Measurements from ENCODE around the gene LONP1. TPM values are rescaled to one million over a fixed set of nuclear protein-coding genes. Genes with fewer than 3 reads are reported as not detected.
"Not testable (repeated sequence)": the region's sequence is repeated elsewhere in the genome, so short reads cannot be mapped to it uniquely, and the experiment has no call there.

LONP1 gene, protein sequence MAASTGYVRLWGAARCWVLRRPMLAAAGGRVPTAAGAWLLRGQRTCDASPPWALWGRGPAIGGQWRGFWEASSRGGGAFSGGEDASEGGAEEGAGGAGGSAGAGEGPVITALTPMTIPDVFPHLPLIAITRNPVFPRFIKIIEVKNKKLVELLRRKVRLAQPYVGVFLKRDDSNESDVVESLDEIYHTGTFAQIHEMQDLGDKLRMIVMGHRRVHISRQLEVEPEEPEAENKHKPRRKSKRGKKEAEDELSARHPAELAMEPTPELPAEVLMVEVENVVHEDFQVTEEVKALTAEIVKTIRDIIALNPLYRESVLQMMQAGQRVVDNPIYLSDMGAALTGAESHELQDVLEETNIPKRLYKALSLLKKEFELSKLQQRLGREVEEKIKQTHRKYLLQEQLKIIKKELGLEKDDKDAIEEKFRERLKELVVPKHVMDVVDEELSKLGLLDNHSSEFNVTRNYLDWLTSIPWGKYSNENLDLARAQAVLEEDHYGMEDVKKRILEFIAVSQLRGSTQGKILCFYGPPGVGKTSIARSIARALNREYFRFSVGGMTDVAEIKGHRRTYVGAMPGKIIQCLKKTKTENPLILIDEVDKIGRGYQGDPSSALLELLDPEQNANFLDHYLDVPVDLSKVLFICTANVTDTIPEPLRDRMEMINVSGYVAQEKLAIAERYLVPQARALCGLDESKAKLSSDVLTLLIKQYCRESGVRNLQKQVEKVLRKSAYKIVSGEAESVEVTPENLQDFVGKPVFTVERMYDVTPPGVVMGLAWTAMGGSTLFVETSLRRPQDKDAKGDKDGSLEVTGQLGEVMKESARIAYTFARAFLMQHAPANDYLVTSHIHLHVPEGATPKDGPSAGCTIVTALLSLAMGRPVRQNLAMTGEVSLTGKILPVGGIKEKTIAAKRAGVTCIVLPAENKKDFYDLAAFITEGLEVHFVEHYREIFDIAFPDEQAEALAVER
- total RNA-seq, result 100 to 1,000 TPM; 178 to 181 TPM

DNA sequence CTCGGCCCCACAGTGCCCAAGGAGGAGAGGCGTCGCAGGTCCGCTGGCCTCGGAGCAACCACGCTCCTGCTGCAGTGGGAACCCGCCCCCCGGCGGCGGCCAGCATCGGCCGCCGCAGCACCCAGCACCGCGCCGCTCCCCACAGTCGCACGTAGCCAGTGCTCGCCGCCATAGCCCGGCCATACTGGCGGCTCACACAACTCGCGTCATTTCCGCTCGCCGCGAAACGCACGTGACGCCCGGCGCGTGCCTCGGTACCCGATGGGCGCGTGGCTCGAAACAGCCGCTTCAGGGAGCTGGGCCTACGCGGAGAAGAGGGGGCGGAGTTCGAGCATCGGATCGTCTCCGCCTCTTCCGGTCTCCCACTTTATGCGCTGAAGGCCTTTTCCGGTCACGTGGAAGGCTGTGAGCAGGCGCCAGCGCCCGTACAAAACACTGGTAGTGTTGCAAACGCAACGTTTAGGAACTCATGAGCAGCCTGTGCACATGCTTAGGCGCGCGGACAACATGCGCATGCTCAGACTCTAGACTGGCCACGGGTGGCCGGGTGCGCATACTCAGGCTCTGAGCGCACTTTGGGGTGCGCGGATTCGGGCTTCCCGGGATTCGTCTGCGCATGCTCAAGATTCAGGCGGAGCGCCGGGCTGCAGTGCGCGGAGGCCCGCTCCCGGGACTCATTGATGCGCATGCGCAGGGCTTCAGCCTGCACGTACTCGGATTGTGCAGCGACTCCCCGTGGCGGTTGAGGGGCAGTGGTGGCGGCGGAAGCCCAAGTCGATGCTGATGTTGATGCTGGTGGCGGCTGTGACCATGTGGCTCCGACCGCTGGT lies at the start of gene LONP1, which contains the start of gene CATSPERD:
TSS of gene LONP1 (minus strand) at position 186 of the 830 bp plus-strand sequence. CDS start at position 172, 14 bp downstream.
TSS of gene CATSPERD (plus strand) at position 677 of the 830 bp plus-strand sequence. CDS start at position 778, 101 bp downstream.
- no peaks in the 10 kb centered on the region for H3K27me3 Mint-ChIP-seq
- POLR2A ChIA-PET, result interaction anchor here (0.6 to 4.7 kb wide), 10 partner anchors 20 to 184 kb away, joined by 3 to 70 read pairs (median 6); partner anchors contain the start of genes DUS3L, RPL36, SAFB and SAFB2

DNA sequence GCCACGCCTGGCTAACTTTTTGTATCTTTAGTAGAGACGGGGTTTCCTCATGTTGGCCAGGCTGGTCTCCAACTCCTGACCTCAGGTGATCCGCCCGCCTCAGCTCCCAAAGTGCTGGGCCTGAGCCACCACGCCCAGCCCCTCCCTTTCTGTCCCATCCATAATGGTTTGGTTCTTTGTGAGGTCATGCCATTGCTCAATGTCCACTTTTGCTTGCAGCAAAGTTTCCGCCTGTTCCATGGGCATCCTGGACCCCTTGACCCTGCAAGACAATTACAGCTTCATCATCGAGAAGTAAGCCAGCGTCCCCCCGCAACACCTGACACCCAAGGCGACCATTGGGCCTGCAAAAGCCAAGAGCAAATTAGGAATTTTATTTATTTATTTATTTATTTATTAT lies 48.0 kb upstream of the LONP1 start:
- intact Hi-C loops (cut with micrococcal nuclease), result no loop called here
- DNase-seq, result no peak
- CTCF ChIA-PET, result interaction anchor here (0.6 kb wide), 1 partner anchor 8 kb away, joined by 3 read pairs; no protein-coding TSS in a partner anchor
- no peaks in the 10 kb centered on the region for H3K36me3 Mint-ChIP-seq
- no peaks in the 10 kb centered on the region for H3K9me3 Mint-ChIP-seq
- H3K27ac Mint-ChIP-seq, result no peak overlapping the region
- POLR2A ChIA-PET, result no interaction called here
- no peak overlapping the region for H3K4me3 Mint-ChIP-seq
- H3K4me1 Mint-ChIP-seq (ENCODE audit: low read depth), result no peaks in the 10 kb centered on the region
- H3K27me3 Mint-ChIP-seq, result no peaks in the 10 kb centered on the region

More for the DNA sequence above, at the start of gene LONP1, which contains the start of gene CATSPERD:
- Mint-ChIP-seq H3K9me3 (no peaks in the 10 kb centered on the region), H3K4me3 (peak within 1 kb of the TSS; percentile 95), H3K27ac (peak within 1 kb of the TSS; percentile 99), H3K36me3 (peaks cover 29% of the 10 kb centered on the region), H3K4me1 (ENCODE audit: low read depth) (peaks cover 30% of the 10 kb centered on the region)
- DNase-seq, result peak; percentile 99
- CTCF ChIA-PET, result interaction anchor here (0.6 to 6.1 kb wide), 5 partner anchors 20 to 97 kb away, joined by 3 to 103 read pairs (median 4); partner anchors contain the start of genes NRTN, RPL36 and SAFB
- intact Hi-C loops (cut with micrococcal nuclease), result loop anchor here (1.0 to 2.0 kb wide), 6 partner anchors 34 to 479 kb away; partner anchors contain the start of genes HSD11B1L, MICOS13 and SAFB

DNA sequence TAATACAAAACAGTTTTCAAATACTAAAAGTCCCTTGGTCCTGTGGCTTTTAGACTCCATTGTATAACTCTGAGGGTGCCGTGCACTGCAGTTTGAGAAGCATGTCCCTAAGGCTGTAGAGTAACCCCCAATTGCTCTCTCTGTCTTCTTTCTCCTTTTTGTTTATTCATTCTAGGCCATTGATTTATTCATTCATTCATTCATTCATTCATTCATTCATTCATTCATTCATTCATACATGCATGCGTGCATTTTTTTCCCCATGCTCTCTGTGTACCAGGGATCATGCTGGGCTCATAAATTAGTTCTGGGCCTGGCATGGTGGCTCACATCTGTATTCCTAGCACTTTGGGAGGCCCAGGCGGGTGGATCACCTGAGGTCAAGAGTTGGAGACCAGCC lies 45.3 kb upstream of the LONP1 start:
- ChIA-PET CTCF (no interaction called here), POLR2A (no interaction called here)
- intact Hi-C loops (cut with micrococcal nuclease), result no loop called here

DNA sequence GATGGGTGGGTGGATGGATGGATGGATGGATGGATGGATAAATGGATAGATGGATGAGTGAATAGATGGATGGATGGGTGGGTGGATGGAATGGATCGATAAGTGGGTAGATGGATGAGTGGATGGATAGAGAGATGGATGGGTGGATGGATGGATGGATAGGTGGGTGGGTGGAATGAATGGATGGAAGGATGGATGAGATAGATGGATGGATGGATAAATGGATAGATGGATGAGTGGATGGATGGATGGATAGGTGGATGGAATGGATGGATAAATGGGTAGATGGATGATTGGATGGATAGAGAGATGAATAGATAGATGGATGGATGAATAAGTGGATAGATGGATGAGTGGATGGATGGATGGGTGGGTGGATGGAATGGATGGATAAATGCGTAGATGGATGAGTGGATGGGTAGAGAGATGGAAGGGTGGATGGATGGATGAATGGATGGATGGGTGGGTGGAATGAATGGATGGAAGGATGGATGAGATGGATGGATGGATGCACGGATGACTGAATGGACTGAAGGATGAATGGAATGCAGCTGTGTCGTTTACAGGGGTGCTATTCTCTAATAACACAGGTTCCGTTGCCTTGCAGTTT lies 42.8 kb upstream of the LONP1 start:
- H3K36me3 Mint-ChIP-seq, result no peaks in the 10 kb centered on the region
- POLR2A ChIA-PET, result no interaction called here
- H3K27me3 Mint-ChIP-seq, result peaks cover 1% of the 10 kb centered on the region
- no peaks in the 10 kb centered on the region for H3K9me3 Mint-ChIP-seq
- intact Hi-C loops (cut with micrococcal nuclease), result no loop called here
- H3K4me1 Mint-ChIP-seq (ENCODE audit: low read depth), result no peaks in the 10 kb centered on the region
- DNase-seq, result no peak
- CTCF ChIA-PET, result no interaction called here
- H3K4me3 Mint-ChIP-seq, result no peak overlapping the region
- no peak overlapping the region for H3K27ac Mint-ChIP-seq

More for the DNA sequence above, 45.3 kb upstream of the LONP1 start:
- Mint-ChIP-seq H3K27ac (no peak overlapping the region), H3K27me3 (no peaks in the 10 kb centered on the region), H3K36me3 (no peaks in the 10 kb centered on the region), H3K4me1 (ENCODE audit: low read depth) (no peaks in the 10 kb centered on the region), H3K9me3 (no peaks in the 10 kb centered on the region), H3K4me3 (no peak overlapping the region)
- DNase-seq, result no peak

DNA sequence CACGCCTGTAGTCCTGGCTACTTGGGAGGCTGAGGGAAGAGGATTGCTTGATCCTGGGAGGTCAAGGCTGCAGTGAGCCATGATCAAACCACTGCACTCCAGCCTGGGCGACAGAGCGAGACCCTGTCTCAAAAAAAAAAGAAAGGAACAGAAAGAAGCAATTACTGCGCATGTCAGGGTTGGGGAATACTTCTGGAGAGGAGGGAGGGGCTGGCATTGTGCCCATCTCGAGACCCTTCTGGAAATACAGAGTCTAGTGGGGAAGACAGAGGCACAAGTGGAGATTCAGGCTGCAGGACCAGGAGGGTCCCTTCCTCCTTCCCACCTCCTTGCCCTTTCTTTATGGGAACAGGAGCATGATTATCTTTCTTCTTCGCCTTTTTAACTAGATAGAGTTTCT lies 33.8 kb upstream of the LONP1 start:
- Mint-ChIP-seq H3K9me3 (no peaks in the 10 kb centered on the region), H3K36me3 (no peaks in the 10 kb centered on the region), H3K4me1 (ENCODE audit: low read depth) (no peaks in the 10 kb centered on the region), H3K27ac (no peak overlapping the region), H3K27me3 (peaks cover 4% of the 10 kb centered on the region), H3K4me3 (no peak overlapping the region)
- intact Hi-C loops (cut with micrococcal nuclease), result no loop called here
- ChIA-PET POLR2A (no interaction called here), CTCF (no interaction called here)
- DNase-seq, result no peak

DNA sequence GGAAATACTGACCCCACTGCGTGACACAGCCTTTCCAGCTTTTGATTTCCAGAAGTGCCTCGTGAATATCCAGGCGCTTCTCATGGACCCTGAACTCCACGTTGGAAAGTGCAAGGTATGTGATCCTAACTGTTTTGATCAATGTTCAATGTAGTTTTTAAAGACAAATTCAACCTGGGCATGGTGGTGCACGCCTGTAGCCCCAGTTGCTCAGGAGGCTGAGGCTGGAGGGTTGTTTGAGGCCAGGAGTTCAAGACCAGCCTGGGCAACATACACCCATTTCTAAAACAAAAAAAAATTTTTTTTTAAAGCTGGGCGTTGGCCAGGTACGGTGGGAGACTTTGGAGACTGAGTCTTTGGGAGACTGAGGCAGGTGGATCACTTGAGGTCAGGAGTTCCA lies 31.8 kb upstream of the LONP1 start:
- POLR2A ChIA-PET, result no interaction called here
- no peaks in the 10 kb centered on the region for H3K9me3 Mint-ChIP-seq
- intact Hi-C loops (cut with micrococcal nuclease), result no loop called here

DNA sequence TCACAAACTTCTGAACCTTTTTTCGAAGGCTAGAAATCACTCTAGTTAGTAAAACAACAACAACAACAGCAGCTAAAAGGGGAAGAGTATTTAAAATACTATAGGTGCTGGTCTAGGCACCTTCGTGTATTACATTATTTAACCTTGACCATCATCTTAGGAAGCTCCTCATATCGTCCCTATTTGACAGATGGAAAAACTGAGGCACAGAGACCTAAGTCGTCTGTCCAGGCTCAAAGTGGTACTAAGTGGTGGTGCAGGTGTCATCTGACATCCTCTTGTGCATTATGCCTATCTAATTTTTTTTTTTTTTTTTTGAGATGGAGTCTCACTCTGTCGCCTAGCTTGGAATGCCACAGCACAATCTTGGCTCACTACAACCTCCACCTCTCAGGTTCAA lies 29.6 kb upstream of the LONP1 start:
- CTCF ChIA-PET, result no interaction called here
- H3K4me1 Mint-ChIP-seq (ENCODE audit: low read depth), result no peaks in the 10 kb centered on the region

More for the DNA sequence above, 31.8 kb upstream of the LONP1 start:
- H3K4me1 Mint-ChIP-seq (ENCODE audit: low read depth), result no peaks in the 10 kb centered on the region
- no peak for DNase-seq
- H3K27me3 Mint-ChIP-seq, result peaks cover 5% of the 10 kb centered on the region
- H3K4me3 Mint-ChIP-seq, result no peak overlapping the region
- no peak overlapping the region for H3K27ac Mint-ChIP-seq
- H3K36me3 Mint-ChIP-seq, result no peaks in the 10 kb centered on the region
- CTCF ChIA-PET, result no interaction called here

DNA sequence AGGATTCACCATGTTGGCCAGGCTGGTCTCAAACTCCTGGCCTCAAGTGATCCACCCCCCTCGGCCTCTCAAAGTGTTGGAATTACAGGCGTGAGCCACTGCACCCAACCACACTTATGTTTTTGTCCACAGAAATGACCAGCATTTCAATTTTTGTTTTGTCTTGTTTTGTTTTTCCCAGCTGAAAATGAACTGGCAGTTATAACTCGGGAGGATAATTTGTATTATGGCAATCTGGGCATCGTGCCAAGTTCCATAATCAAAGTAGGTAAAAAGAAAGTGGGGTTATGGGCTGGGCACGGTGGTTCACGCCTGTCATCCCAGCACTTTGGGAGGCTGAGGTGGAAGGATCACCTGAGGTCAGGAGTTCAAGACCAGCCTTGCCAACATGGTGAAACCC lies 29.0 kb upstream of the LONP1 start:
- H3K4me3 Mint-ChIP-seq; H3K27me3 Mint-ChIP-seq; POLR2A ChIA-PET; H3K27ac Mint-ChIP-seq; H3K4me1 Mint-ChIP-seq (ENCODE audit: low read depth); intact Hi-C loops (cut with micrococcal nuclease); DNase-seq; H3K36me3 Mint-ChIP-seq; H3K9me3 Mint-ChIP-seq: not testable (repeated sequence)
- CTCF ChIA-PET, result interaction anchor here (0.6 to 0.7 kb wide), 2 partner anchors 299 to 1000 kb away, joined by 4 read pairs; no protein-coding TSS in a partner anchor

More for the DNA sequence above, 29.6 kb upstream of the LONP1 start:
- intact Hi-C loops (cut with micrococcal nuclease), result no loop called here
- H3K27ac Mint-ChIP-seq, result no peak overlapping the region
- no peak overlapping the region for H3K4me3 Mint-ChIP-seq
- no peak for DNase-seq
- POLR2A ChIA-PET, result no interaction called here
- H3K27me3 Mint-ChIP-seq, result peaks cover 5% of the 10 kb centered on the region
- H3K9me3 Mint-ChIP-seq, result no peaks in the 10 kb centered on the region
- no peaks in the 10 kb centered on the region for H3K36me3 Mint-ChIP-seq

DNA sequence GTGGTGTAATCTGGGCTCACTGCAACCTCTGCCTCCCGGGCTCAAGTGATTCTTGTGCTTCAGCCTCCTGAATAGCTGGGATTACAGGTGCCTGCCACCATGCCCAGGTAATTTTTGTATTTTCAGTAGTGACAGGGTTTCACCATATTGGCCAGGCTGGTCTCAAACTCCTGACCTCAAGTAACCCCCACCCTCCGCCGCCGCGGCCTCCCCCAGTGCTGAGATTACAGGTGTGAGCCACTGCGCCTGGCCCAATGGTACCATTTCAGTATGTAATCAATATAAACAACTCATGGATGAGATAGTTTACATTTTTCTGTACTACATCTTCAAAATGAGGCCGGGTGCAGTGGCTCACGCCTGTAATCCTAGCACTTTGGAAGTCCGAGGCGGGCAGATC lies 25.1 kb upstream of the LONP1 start:
- POLR2A ChIA-PET; intact Hi-C loops (cut with micrococcal nuclease); CTCF ChIA-PET; H3K27me3 Mint-ChIP-seq; H3K36me3 Mint-ChIP-seq; H3K9me3 Mint-ChIP-seq; H3K4me3 Mint-ChIP-seq; H3K4me1 Mint-ChIP-seq (ENCODE audit: low read depth); DNase-seq; H3K27ac Mint-ChIP-seq: not testable (repeated sequence)

DNA sequence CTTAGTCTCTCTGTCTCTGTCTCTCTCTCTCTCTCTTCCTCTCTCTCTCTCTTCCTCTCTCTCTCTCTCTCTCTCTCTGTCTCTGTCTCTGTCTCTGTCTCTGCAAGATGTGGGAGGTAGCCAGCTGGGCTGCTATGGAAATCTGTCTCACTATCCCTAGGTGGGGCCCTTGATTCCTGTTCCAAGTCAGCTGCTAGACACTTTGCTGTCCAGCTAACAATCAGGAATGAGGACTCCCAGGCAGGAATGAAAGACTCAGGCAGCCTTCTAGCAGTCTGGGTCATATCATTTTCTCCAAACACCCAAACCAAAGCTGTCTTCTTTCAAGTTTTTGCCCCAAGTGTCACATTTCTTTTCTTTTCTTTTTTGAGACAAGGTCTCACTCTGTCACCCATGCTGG lies 23.7 kb upstream of the LONP1 start:
- Mint-ChIP-seq H3K27ac (no peak overlapping the region), H3K4me1 (ENCODE audit: low read depth) (no peaks in the 10 kb centered on the region), H3K36me3 (no peaks in the 10 kb centered on the region), H3K27me3 (peaks cover 2% of the 10 kb centered on the region), H3K4me3 (no peak overlapping the region), H3K9me3 (no peaks in the 10 kb centered on the region)
- no peak for DNase-seq
- intact Hi-C loops (cut with micrococcal nuclease), result no loop called here
- ChIA-PET CTCF (no interaction called here), POLR2A (no interaction called here)

DNA sequence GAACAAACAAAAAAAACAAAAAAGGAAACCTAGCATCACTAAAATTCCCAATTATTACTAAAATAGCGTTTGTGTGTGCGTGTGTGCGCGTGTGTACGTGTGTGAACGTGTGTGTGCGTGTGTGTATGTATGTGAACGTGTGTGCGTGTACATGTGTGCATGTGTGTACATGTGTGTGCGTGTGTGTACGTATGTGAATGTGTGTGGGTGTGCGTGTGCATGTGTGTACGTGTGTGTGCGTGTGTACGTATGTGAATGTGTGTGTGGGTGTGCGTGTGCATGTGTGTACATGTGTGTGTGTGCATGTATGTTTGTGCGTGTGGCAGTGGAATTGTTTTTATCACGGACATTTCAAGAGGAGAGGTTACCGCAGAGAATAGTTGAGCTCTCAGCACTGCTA lies 22.1 kb upstream of the LONP1 start:
- H3K27me3 Mint-ChIP-seq, result no peaks in the 10 kb centered on the region
- no peaks in the 10 kb centered on the region for H3K4me1 Mint-ChIP-seq (ENCODE audit: low read depth)
- ChIA-PET POLR2A (no interaction called here), CTCF (interaction anchor here (0.6 kb wide), 1 partner anchor 18 kb away, joined by 3 read pairs; no protein-coding TSS in a partner anchor)
- no peaks in the 10 kb centered on the region for H3K36me3 Mint-ChIP-seq
- no peak overlapping the region for H3K4me3 Mint-ChIP-seq
- no peak for DNase-seq
- no peaks in the 10 kb centered on the region for H3K9me3 Mint-ChIP-seq
- no peak overlapping the region for H3K27ac Mint-ChIP-seq
- intact Hi-C loops (cut with micrococcal nuclease), result no loop called here

All from activated CD4-positive, alpha-beta memory T cell treated with anti-CD3 and anti-CD28 coated beads for 36 hours (primary cell).